ENCODE results near the gene ARSJ.

Gene ARSJ

DNA sequence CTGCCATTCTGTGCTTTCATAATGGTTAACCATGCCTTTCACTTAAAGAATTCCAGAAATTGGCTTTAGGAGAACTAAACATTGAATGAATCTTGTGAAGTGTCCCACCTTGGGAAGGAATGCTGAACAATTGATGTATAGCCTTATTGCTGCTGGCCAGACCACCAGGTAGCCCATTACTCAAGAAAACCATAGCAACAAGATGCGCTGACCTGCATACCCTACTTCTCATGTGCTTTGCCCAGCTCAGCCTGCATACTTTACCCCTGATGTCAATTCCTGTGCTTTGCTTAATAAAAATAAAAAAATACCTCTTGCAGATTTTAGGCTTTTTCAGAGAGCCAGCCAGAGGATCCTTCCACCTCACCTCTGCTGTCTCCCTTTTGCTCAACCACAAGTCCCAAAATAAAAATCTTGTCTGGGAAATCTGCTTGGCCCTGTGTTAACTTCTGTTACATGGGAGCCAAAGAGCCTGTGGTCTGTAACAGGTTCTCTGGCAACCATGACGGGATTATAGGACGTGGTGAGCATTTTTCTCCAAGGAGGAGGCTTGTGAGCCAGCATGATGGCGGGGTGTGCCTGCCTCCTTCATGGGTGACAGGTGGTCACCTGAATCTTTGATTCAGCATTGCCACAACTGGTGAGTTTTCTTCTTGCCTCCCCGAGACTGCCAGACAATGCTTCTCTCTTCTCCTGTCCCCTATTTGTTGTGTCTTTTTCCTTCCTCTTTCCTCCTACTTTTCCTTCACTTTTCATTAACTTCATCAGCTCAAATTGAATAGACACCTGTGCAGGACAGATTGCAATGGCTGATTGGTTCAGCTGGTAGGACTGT lies 106.8 kb downstream of the ARSJ start:
- Histone ChIP-seq H3K4me2 (ENCODE audit: low read depth, low read length, poor library complexity, severe bottlenecking) (no peak overlapping the region), H3K9ac (ENCODE audit: low read depth, low read length, poor library complexity, severe bottlenecking) (no peak overlapping the region), H3K4me3 (ENCODE audit: low read length, poor library complexity, severe bottlenecking) (no peak overlapping the region), H2AFZ (ENCODE audit: low read length) (no peak overlapping the region), H3K79me2 (ENCODE audit: insufficient read depth, low read length) (no peaks in the 10 kb centered on the region), H3K27me3 (ENCODE audit: insufficient read depth, low read length, poor library complexity, severe bottlenecking) (no peaks in the 10 kb centered on the region), H4K20me1 (ENCODE audit: insufficient read depth, low read length, poor library complexity, severe bottlenecking) (no peaks in the 10 kb centered on the region), H3K9me2 (replicated peaks; ENCODE audit: low read depth, low read length) (no peaks in the 10 kb centered on the region), H3F3A (ENCODE audit: low read depth) (no peaks in the 10 kb centered on the region), H3K36me3 (ENCODE audit: insufficient read depth, low read length) (no peaks in the 10 kb centered on the region), H3K9me3 (ENCODE audit: insufficient read depth, low read depth, low read length) (no peaks in the 10 kb centered on the region), H3K4me1 (ENCODE audit: insufficient read depth, low read length, poor library complexity, severe bottlenecking) (no peaks in the 10 kb centered on the region)
- no peak for TF ChIP-seq EZH2phosphoT487 (IDR thresholded peaks at IDR 0.05; ENCODE audit: borderline replicate concordance)
- TF ChIP-seq, protein P1, sequence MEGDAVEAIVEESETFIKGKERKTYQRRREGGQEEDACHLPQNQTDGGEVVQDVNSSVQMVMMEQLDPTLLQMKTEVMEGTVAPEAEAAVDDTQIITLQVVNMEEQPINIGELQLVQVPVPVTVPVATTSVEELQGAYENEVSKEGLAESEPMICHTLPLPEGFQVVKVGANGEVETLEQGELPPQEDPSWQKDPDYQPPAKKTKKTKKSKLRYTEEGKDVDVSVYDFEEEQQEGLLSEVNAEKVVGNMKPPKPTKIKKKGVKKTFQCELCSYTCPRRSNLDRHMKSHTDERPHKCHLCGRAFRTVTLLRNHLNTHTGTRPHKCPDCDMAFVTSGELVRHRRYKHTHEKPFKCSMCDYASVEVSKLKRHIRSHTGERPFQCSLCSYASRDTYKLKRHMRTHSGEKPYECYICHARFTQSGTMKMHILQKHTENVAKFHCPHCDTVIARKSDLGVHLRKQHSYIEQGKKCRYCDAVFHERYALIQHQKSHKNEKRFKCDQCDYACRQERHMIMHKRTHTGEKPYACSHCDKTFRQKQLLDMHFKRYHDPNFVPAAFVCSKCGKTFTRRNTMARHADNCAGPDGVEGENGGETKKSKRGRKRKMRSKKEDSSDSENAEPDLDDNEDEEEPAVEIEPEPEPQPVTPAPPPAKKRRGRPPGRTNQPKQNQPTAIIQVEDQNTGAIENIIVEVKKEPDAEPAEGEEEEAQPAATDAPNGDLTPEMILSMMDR (conservative IDR thresholded peaks at IDR 0.05; ENCODE audit: low read length) = no peak

DNA sequence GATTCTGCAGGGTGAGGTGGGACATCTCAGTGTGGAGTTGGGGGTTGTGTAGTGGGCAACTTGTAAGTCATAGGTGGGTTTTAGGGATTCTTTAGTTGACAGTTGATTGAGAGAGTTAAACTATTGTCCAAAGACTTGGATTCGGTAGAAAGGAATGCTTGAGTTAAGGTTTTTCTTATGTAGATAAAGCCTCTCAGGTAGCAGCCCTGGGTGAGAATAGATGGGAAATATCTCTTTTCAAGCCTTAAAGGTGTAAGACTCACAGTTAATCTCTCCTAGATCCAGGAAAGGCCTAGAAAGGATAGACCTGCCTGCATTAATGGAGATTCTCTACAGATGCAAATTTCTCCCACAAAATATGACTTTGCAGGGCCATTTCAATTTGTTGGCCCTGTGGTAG lies 108.4 kb downstream of the ARSJ start:
- no peak overlapping the region for H3K4me2 ChIP-seq (ENCODE audit: low read depth, low read length, poor library complexity, severe bottlenecking)
- no peaks in the 10 kb centered on the region for H3K36me3 ChIP-seq (ENCODE audit: insufficient read depth, low read length)
- H3K9me3 ChIP-seq (ENCODE audit: insufficient read depth, low read depth, low read length) = no peaks in the 10 kb centered on the region
- no peak overlapping the region for H3K4me3 ChIP-seq (ENCODE audit: low read length, poor library complexity, severe bottlenecking)
- no peak overlapping the region for H2AFZ ChIP-seq (ENCODE audit: low read length)
- no peak for TF ChIP-seq EZH2phosphoT487 (IDR thresholded peaks at IDR 0.05; ENCODE audit: borderline replicate concordance)
- TF ChIP-seq, protein P1 (conservative IDR thresholded peaks at IDR 0.05; ENCODE audit: low read length) = no peak
- no peaks in the 10 kb centered on the region for H3K4me1 ChIP-seq (ENCODE audit: insufficient read depth, low read length, poor library complexity, severe bottlenecking)
- H3K9ac ChIP-seq (ENCODE audit: low read depth, low read length, poor library complexity, severe bottlenecking) = no peak overlapping the region
- no peaks in the 10 kb centered on the region for H4K20me1 ChIP-seq (ENCODE audit: insufficient read depth, low read length, poor library complexity, severe bottlenecking)
- no peaks in the 10 kb centered on the region for H3K27me3 ChIP-seq (ENCODE audit: insufficient read depth, low read length, poor library complexity, severe bottlenecking)
- no peaks in the 10 kb centered on the region for H3F3A ChIP-seq (ENCODE audit: low read depth)
- no peaks in the 10 kb centered on the region for H3K79me2 ChIP-seq (ENCODE audit: insufficient read depth, low read length)
- no peaks in the 10 kb centered on the region for H3K9me2 ChIP-seq (replicated peaks; ENCODE audit: low read depth, low read length)

DNA sequence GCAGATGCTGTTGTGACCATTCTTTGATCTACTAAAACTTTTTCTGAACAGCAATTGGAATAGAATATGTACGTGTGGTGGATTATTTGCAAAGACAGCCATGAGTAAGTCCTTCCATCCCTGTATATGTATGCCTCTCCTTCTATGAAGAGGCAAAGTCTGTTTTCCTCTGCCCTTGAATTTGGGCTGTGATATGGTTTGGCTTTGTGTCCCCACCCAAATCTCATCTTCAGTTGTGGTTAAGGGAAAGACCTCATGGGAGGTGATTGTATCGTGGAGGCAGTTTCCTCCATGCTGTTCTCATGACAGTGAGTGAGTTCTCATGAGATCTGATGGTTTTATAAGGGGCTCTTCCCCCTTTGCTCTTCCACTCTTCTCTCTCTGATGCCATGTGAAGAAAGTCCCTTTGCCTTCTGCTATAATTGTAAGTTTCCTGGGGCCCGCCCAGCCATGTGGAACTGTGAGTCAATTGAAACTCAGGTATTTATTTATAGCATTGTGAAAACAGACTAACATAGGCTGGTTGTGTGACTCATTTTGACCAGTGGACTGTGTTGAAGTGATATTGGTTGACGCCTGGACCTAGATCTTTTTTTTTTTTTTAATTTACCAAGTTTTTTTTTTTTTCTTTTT lies 109.6 kb downstream of the ARSJ start:
- H3K4me2 ChIP-seq (ENCODE audit: low read depth, low read length, poor library complexity, severe bottlenecking) = no peak overlapping the region
- TF ChIP-seq EZH2phosphoT487 (IDR thresholded peaks at IDR 0.05; ENCODE audit: borderline replicate concordance) = no peak
- TF ChIP-seq, protein P1 (conservative IDR thresholded peaks at IDR 0.05; ENCODE audit: low read length) = no peak

More for the DNA sequence above, 109.6 kb downstream of the ARSJ start:
- Histone ChIP-seq H3K4me1 (ENCODE audit: insufficient read depth, low read length, poor library complexity, severe bottlenecking) (no peaks in the 10 kb centered on the region), H3F3A (ENCODE audit: low read depth) (no peaks in the 10 kb centered on the region), H3K27me3 (ENCODE audit: insufficient read depth, low read length, poor library complexity, severe bottlenecking) (no peaks in the 10 kb centered on the region), H2AFZ (ENCODE audit: low read length) (no peak overlapping the region), H3K9ac (ENCODE audit: low read depth, low read length, poor library complexity, severe bottlenecking) (no peak overlapping the region), H3K79me2 (ENCODE audit: insufficient read depth, low read length) (no peaks in the 10 kb centered on the region), H3K9me2 (replicated peaks; ENCODE audit: low read depth, low read length) (no peaks in the 10 kb centered on the region), H3K9me3 (ENCODE audit: insufficient read depth, low read depth, low read length) (no peaks in the 10 kb centered on the region), H4K20me1 (ENCODE audit: insufficient read depth, low read length, poor library complexity, severe bottlenecking) (no peaks in the 10 kb centered on the region), H3K4me3 (ENCODE audit: low read length, poor library complexity, severe bottlenecking) (no peak overlapping the region), H3K36me3 (ENCODE audit: insufficient read depth, low read length) (no peaks in the 10 kb centered on the region)
